22Rv1 (cell line): ENCODE results near the gene FOXO3.

Experiments used
- H3K27ac ChIP-seq: fragments of 450-650 bp; 2 replicates; pipeline ENCODE4 v1.5.1; 2017
- CTCF ChIP-seq: fragments of 450-650 bp; IDR thresholded peaks from 2 replicates; pipeline ENCODE4 v1.5.1; 2017; ENCODE audit warnings: mild to moderate bottlenecking
- ZFX ChIP-seq: fragments of 450-650 bp; IDR thresholded peaks from 2 replicates; pipeline ENCODE4 v1.6.1; 2017; ENCODE audit warnings: antibody characterized with exemption, borderline replicate concordance

The FOXO3 gene

GRCh38 chr6:108630050-108630714 lies 69.5 kb downstream of the FOXO3 start:
- no peak for TF ChIP-seq CTCF
- TF ChIP-seq ZFX: no peak
- H3K27ac ChIP-seq: no peak overlapping the region

- no peak overlapping the region for H3K27ac ChIP-seq
- no peak for TF ChIP-seq ZFX
- no peak for TF ChIP-seq CTCF
Observed at GRCh38 chr6:108632441-108632840, 71.7 kb downstream of the FOXO3 start.

- no peak overlapping the region for H3K27ac ChIP-seq
- TF ChIP-seq CTCF (no peak), ZFX (no peak)
Observed at GRCh38 chr6:108633436-108633835, 72.7 kb downstream of the FOXO3 start.

- H3K27ac ChIP-seq: no peak overlapping the region
- no peak for TF ChIP-seq ZFX
- TF ChIP-seq CTCF: no peak
Observed at GRCh38 chr6:108635505-108636226, 74.9 kb downstream of the FOXO3 start.

DNA sequence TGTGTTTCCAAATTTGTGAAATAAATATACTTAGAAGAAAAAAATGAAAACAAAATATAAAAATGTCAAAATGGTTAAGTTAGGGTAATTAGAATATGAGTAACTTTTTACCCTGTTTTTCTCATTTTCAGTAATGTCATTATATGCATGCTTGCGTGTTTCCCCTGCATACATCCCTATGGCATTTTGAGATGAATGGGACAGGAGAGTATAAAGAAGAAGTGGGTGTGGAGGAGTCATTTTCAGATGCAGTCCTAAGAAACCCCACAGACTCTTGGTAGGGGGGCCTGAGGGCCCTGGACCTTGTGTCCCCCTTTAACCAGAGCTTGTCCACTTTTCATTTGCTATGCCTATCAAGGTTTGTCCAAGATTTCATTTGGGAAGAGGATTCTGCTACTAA lies 77.2 kb downstream of the FOXO3 start:
- TF ChIP-seq ZFX (no peak), CTCF (no peak)
- no peak overlapping the region for H3K27ac ChIP-seq

- TF ChIP-seq CTCF (no peak), ZFX (no peak)
- H3K27ac ChIP-seq: no peak overlapping the region
Observed at GRCh38 chr6:108638993-108639392, 78.3 kb downstream of the FOXO3 start.

DNA sequence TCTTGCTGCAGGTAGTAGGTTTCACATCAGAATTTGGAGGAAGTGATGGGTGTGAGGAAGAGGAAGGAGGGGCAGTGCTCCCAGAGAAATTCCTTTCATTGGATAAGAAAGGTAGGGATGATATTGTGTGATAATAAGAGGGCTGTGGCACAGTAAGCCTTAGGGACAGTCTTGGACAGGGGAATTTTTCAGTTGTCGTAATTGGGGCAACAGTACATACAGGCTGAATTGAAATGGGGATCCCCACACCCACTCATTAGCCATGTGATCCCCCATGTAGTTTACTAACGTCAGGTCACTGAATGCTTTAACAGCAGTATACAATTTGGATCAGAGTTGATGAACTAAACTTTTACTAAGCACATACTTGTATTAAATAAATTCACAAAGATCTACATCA lies 79.4 kb downstream of the FOXO3 start:
- no peak overlapping the region for H3K27ac ChIP-seq
- TF ChIP-seq CTCF: no peak
- TF ChIP-seq ZFX: no peak
